SH-SY5Y (cell line): ENCODE results near the gene BCL2L13.

ENCODE experiments used
- GATA2 ChIP-seq: IDR thresholded peaks from 2 replicates; pipeline ENCODE4 v1.6.1; 2011; ENCODE audit warnings: mild to moderate bottlenecking, low read depth, low read length
- GATA3 ChIP-seq: IDR thresholded peaks from 2 replicates; pipeline ENCODE4 v1.6.1; 2011; ENCODE audit warnings: low read depth, mild to moderate bottlenecking, low read length, moderate library complexity

GRCh38 chr22:17664414-17665055 lies 26.0 kb downstream of the BCL2L13 start:
- no peak for TF ChIP-seq GATA2
- no peak for TF ChIP-seq GATA3
